ENCODE measurements around the gene CAPN6.

GRCh38 chrX:111282139-111282538 is 11.9 kb upstream of the CAPN6 start:
- no peak for TF ChIP-seq CTCF (IDR thresholded peaks at IDR 0.05)
- TF ChIP-seq POLR2AphosphoS5 (IDR thresholded peaks at IDR 0.05; ENCODE audit: insufficient read depth in 1 of 2, low read depth in 1 of 2): no peak
